ENCODE results near the gene TAF4.
"Not testable (repeated sequence)": the region's sequence is repeated elsewhere in the genome, so short reads cannot be mapped to it uniquely, and the experiment has no call there.

Gene TAF4

GRCh38 chr20:61948586-61949362, 116.9 kb downstream of the TAF4 start:
- Histone ChIP-seq H3K4me3 (ENCODE audit: low read length) (no peak overlapping the region), H3K4me2 (ENCODE audit: low read depth, low read length) (no peak overlapping the region), H3K9me2 (replicated peaks; ENCODE audit: insufficient read depth, low read length) (no peaks in the 10 kb centered on the region), H3K27me3 (replicated peaks; ENCODE audit: insufficient read depth, low read length) (peaks cover 14% of the 10 kb centered on the region), H3K9ac (ENCODE audit: low read length) (no peak overlapping the region), H3K36me3 (replicated peaks; ENCODE audit: insufficient read depth, low read length) (no peaks in the 10 kb centered on the region), H3K27ac (ENCODE audit: low read length) (no peak overlapping the region), H4K20me1 (ENCODE audit: insufficient read depth, low read length) (no peaks in the 10 kb centered on the region), H3K4me1 (ENCODE audit: low read length) (no peaks in the 10 kb centered on the region), H3K9me3 (replicated peaks; ENCODE audit: insufficient read depth, low read length) (no peaks in the 10 kb centered on the region), H3F3A (ENCODE audit: insufficient read depth, low read length) (no peaks in the 10 kb centered on the region), H3K79me2 (ENCODE audit: low read length) (no peaks in the 10 kb centered on the region), H2AFZ (ENCODE audit: low read length) (no peak overlapping the region)
- no peak for TF ChIP-seq EZH2 (optimal IDR thresholded peaks at IDR 0.05; ENCODE audit: low read depth, low read length)
- TF ChIP-seq, protein P1, sequence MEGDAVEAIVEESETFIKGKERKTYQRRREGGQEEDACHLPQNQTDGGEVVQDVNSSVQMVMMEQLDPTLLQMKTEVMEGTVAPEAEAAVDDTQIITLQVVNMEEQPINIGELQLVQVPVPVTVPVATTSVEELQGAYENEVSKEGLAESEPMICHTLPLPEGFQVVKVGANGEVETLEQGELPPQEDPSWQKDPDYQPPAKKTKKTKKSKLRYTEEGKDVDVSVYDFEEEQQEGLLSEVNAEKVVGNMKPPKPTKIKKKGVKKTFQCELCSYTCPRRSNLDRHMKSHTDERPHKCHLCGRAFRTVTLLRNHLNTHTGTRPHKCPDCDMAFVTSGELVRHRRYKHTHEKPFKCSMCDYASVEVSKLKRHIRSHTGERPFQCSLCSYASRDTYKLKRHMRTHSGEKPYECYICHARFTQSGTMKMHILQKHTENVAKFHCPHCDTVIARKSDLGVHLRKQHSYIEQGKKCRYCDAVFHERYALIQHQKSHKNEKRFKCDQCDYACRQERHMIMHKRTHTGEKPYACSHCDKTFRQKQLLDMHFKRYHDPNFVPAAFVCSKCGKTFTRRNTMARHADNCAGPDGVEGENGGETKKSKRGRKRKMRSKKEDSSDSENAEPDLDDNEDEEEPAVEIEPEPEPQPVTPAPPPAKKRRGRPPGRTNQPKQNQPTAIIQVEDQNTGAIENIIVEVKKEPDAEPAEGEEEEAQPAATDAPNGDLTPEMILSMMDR (IDR thresholded peaks at IDR 0.05; ENCODE audit: low read length): no peak
- TF ChIP-seq EZH2phosphoT487 (IDR thresholded peaks at IDR 0.05; ENCODE audit: low read length): no peak
- no peak for DNase-seq

- H3K27me3 ChIP-seq (replicated peaks; ENCODE audit: insufficient read depth, low read length); H3K4me1 ChIP-seq (ENCODE audit: low read length); H4K20me1 ChIP-seq (ENCODE audit: insufficient read depth, low read length); H3K27ac ChIP-seq (ENCODE audit: low read length); H2AFZ ChIP-seq (ENCODE audit: low read length); H3F3A ChIP-seq (ENCODE audit: insufficient read depth, low read length); H3K4me2 ChIP-seq (ENCODE audit: low read depth, low read length); H3K4me3 ChIP-seq (ENCODE audit: low read length); H3K79me2 ChIP-seq (ENCODE audit: low read length); H3K9ac ChIP-seq (ENCODE audit: low read length); H3K36me3 ChIP-seq (replicated peaks; ENCODE audit: insufficient read depth, low read length); H3K9me2 ChIP-seq (replicated peaks; ENCODE audit: insufficient read depth, low read length); H3K9me3 ChIP-seq (replicated peaks; ENCODE audit: insufficient read depth, low read length); DNase-seq: not testable (repeated sequence)
Measured at GRCh38 chr20:61948056-61948455, 117.6 kb downstream of the TAF4 start.

GRCh38 chr20:61945495-61945894, 120.2 kb downstream of the TAF4 start:
- not testable (repeated sequence) for H3K4me2 ChIP-seq (ENCODE audit: low read depth, low read length); DNase-seq; H2AFZ ChIP-seq (ENCODE audit: low read length)

DNA sequence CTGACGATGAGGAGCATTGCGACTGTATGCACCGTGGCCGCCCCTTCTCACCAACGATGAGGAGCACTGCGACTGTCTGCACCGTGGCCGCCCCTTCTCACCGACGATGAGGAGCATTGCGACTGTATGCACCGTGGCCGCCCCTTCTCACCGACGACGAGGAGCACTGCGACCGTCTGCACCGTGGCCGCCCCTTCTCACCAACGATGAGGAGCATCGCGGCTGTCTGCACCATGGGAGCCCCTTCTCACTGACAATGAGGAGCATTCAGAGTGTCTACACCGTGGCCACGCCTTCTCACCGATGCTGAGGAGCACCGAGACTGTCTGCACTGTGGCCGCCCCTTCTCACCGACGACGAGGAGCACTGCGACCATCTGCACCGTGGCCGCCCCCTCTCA, 120.7 kb downstream of the TAF4 start:
- not testable (repeated sequence) for H3K79me2 ChIP-seq (ENCODE audit: low read length); H3K27ac ChIP-seq (ENCODE audit: low read length); H3K36me3 ChIP-seq (replicated peaks; ENCODE audit: insufficient read depth, low read length); H4K20me1 ChIP-seq (ENCODE audit: insufficient read depth, low read length); H2AFZ ChIP-seq (ENCODE audit: low read length); H3K4me3 ChIP-seq (ENCODE audit: low read length); H3K4me2 ChIP-seq (ENCODE audit: low read depth, low read length); H3K4me1 ChIP-seq (ENCODE audit: low read length); H3K9ac ChIP-seq (ENCODE audit: low read length); H3K9me2 ChIP-seq (replicated peaks; ENCODE audit: insufficient read depth, low read length); H3F3A ChIP-seq (ENCODE audit: insufficient read depth, low read length); H3K9me3 ChIP-seq (replicated peaks; ENCODE audit: insufficient read depth, low read length); DNase-seq
- H3K27me3 ChIP-seq (replicated peaks; ENCODE audit: insufficient read depth, low read length): peaks cover 16% of the 10 kb centered on the region

More at GRCh38 chr20:61945495-61945894, 120.2 kb downstream of the TAF4 start:
- not testable (repeated sequence) for H3K4me1 ChIP-seq (ENCODE audit: low read length); H4K20me1 ChIP-seq (ENCODE audit: insufficient read depth, low read length); H3K9me3 ChIP-seq (replicated peaks; ENCODE audit: insufficient read depth, low read length); H3K4me3 ChIP-seq (ENCODE audit: low read length); H3K79me2 ChIP-seq (ENCODE audit: low read length); H3K9ac ChIP-seq (ENCODE audit: low read length); H3K9me2 ChIP-seq (replicated peaks; ENCODE audit: insufficient read depth, low read length); H3K36me3 ChIP-seq (replicated peaks; ENCODE audit: insufficient read depth, low read length); H3K27ac ChIP-seq (ENCODE audit: low read length); H3F3A ChIP-seq (ENCODE audit: insufficient read depth, low read length)
- H3K27me3 ChIP-seq (replicated peaks; ENCODE audit: insufficient read depth, low read length): peaks cover 11% of the 10 kb centered on the region

DNA sequence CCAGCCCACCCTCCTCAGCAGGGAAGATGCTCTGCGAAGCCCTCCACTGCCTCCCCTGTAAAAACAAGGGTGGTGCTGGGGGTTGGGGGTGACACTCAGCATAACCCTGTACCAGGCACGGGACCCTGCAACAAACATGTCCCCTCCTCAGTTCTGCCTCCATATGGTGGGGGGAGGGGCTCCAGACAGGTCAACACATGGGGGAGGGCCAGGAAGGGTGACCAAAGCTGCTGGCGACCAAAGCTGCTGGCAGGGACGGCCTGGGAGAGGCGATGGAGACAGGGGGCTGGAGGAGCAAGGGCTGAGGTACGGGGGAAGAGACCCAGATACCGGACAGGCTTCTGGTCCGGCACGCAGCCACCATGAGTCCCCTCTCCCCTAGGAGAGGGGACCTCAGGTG, 123.2 kb downstream of the TAF4 start:
- no peaks in the 10 kb centered on the region for H3K9me3 ChIP-seq (replicated peaks; ENCODE audit: insufficient read depth, low read length)
- no peak overlapping the region for H3K27ac ChIP-seq (ENCODE audit: low read length)
- no peaks in the 10 kb centered on the region for H3K9me2 ChIP-seq (replicated peaks; ENCODE audit: insufficient read depth, low read length)
- no peaks in the 10 kb centered on the region for H3K79me2 ChIP-seq (ENCODE audit: low read length)
- H3K36me3 ChIP-seq (replicated peaks; ENCODE audit: insufficient read depth, low read length): no peaks in the 10 kb centered on the region
- H3F3A ChIP-seq (ENCODE audit: insufficient read depth, low read length): no peaks in the 10 kb centered on the region
- no peaks in the 10 kb centered on the region for H3K4me1 ChIP-seq (ENCODE audit: low read length)
- DNase-seq: no peak
- no peak overlapping the region for H3K4me2 ChIP-seq (ENCODE audit: low read depth, low read length)
- H3K9ac ChIP-seq (ENCODE audit: low read length): no peak overlapping the region
- TF ChIP-seq, protein P1 (IDR thresholded peaks at IDR 0.05; ENCODE audit: low read length): no peak
- no peak for TF ChIP-seq EZH2phosphoT487 (IDR thresholded peaks at IDR 0.05; ENCODE audit: low read length)
- no peak for TF ChIP-seq EZH2 (optimal IDR thresholded peaks at IDR 0.05; ENCODE audit: low read depth, low read length)
- peaks cover 41% of the 10 kb centered on the region for H3K27me3 ChIP-seq (replicated peaks; ENCODE audit: insufficient read depth, low read length)
- H2AFZ ChIP-seq (ENCODE audit: low read length): no peak overlapping the region
- no peak overlapping the region for H3K4me3 ChIP-seq (ENCODE audit: low read length)
- H4K20me1 ChIP-seq (ENCODE audit: insufficient read depth, low read length): no peaks in the 10 kb centered on the region
